Superior temporal gyrus (tissue), 1 donor: Measurements from ENCODE around the gene MLH3.

Experiments
- DNase-seq: peaks from one replicate; pipeline ENCODE4 v3.0.0-alpha.2; 2016; ENCODE audit errors: extremely low spot score

The MLH3 gene

GRCh38 chr14:74965486-74966153 is 85.6 kb downstream of the MLH3 start:
- DNase-seq: no peak

- no peak for DNase-seq
These were observed 86.3 kb downstream of the MLH3 start for GRCh38 chr14:74964787-74965485.
